ENCODE results near the gene EVI5L.

GRCh38 chr19:7864690-7865074 is 34.7 kb downstream of the EVI5L start:
- no peak for TF ChIP-seq CTCF (IDR thresholded peaks at IDR 0.05)
- TF ChIP-seq POLR2A (IDR thresholded peaks at IDR 0.05) = no peak
- TF ChIP-seq POLR2AphosphoS5 (IDR thresholded peaks at IDR 0.05) = no peak

All from breast epithelium (tissue), 3 donors.